ENCODE results near the gene ANKFN1.
A peak's percentile ranks its signal among the peaks of the same experiment; 100 is the strongest.

Gene ANKFN1

DNA sequence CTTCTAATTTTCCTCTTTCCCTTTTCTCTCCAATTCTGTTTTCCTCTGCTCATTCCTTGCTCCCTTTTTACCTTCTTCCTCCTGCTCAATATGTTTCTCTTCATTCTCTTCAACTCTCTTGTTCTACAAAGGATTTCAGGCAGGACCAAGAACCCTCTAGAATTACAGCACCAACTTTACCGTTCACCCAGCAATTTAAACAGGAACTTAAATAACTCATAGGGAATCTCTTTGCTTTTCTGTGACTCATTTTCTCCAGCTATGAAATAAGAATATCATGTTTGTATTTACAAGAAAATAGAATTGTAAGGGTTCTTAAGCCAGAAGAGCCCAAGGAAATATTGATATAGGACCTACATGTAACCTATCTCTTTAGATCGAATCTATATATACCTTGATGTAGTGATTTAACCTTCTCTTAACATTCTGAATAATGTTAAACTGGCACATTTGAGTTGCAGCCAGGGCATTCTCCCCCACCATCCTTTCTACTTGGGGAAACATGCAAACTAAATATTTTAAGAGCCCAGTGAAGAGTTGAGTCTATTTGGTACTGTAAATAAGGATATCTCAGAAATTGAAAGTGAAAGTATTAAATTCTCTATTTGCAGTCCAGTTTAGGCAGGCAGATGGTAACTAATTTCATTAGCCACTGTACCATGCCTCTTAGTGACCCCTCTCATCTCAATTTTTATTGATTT is 137.0 kb downstream of the ANKFN1 start:
- DNase-seq: peak in 1 of 5 experiments; percentile 9

DNA sequence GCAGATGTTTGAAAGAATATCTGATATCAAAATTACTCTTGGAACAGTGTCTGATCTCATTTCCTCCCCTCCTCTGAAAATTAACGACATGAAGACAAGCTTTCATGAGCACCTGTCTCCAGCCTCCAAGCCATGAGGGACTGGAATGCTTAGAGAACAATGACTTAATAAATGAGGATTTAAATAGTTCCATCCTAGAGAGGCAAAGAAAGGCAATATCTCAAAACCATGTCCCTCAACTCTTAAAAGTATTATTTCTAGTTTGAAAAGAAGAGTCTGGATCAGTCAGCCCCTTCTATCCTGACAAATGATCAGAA is 137.5 kb downstream of the ANKFN1 start:
- DNase-seq: no peak

DNA sequence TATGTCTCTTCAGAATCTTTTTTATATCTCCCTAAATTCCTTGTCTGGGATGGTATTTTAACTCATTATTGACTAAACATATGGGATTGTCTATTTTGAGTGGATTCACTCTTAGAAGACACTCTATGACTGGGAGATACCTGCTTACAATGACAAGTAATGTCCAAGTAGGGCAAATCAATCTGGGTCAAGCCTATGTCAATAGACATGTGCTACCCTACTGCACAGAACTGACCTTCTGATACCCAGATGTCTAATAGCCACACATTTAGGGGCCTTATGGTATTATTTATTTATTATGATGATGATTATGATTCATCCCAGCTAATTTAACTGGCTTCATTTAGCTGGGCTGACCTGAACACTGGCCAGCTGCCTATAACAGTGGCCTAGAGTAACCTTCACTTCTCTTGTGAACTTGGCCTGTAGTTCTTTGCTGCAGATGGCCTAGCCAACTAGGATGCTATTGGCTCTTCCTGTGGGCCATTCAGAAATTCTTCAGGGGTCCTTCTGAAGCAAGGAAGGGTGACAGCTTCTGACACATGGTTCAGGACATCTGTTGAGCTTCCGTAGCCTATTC is 138.0 kb downstream of the ANKFN1 start:
- no peak for DNase-seq

DNA sequence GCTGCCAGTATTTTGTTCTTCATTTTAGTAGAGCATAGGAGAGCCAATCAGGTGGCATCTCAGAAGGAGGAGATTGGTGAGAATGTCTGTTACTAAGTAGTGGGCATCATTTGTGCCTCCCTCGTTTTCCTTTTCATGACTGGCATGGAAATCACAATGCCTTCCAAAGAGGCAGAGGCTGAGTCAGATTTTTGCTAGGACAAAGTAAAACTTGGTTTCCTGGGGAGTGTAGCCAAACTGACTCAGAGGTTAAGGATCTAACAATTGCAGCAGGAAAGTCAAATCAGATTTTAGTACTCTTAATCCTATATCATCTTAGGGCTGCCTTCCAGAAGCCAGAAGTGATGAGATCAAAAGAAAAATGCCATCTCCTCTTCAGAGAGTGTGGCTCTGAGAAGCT is 138.7 kb downstream of the ANKFN1 start:
- no peak for DNase-seq

DNA sequence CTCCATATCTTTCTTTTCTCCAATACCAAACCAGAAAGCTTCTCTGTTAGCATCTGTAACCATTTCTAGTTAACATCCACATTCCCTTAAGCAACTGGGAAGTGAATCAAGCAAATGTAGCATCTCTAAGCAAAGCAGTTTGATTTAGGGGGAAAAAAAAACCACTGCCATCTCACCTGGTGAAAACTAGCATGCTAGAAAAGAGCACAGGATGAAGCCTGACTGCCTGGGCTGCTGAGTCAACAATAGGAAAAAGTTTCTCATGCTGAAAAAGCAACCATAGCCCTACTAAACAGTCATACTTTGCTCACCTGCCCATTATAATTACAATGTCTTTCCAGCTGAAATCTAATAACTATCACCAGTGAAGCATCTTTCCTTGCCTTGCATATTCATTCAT is 139.3 kb downstream of the ANKFN1 start:
- no peak for DNase-seq

DNA sequence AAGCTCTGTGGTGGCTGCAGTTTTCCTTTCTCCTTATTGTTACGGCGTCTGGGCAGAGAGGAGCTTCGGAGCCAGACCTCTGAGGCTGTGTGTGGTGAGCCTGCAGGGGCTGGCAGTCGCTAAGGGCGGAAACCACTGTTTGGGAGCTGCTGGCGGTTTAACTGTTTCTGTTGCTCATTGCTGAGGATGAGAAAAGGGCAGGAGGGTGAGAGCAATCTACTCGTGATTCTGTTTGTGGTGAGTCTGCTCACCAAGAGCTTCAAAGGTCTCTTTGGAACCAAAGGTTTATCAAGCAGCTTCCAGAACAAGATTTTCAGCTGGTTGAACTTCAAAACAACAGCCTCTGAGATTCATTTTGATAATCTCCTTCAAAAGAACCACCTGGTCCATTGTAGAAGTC is 143.9 kb downstream of the ANKFN1 start:
- peak in 1 of 5 experiments; percentile 82 for DNase-seq

DNA sequence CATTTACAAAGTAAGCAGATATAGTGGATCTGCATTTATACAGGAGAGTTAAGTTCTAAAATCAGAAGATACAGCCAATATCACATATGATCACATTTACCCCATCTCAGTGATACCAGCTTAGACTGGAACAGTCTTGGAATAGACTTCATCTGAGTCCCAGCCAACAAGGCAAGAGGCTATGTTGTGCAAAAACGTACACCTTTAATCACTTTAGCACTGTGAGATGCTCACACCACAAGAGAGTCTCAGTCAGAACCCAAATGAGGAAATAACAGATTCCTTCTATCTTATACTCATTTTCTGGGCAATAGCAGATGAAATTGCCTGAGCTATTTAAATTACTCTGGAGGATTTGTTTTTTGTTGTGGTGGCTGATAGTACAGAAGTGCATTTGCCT is 145.6 kb downstream of the ANKFN1 start:
- no peak for DNase-seq

DNA sequence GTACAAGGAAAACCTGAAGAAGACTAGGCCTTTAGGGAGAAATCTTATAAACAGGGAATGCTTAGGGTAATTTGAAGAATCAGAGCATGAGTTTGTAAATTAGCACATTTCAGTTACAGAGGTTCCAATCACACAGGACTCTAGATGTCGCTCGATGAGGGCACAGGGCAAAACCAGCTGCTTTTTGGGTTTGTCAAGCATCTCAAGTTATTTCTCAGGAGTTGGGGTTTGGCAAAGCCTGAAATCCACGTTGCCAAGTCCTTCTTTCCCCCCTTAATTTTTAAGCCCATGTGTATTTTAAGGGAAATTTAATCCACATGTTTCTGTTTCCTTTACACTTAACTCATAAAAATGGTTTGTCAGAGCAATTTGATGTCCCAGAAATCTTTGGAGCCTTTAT is 146.9 kb downstream of the ANKFN1 start:
- no peak for DNase-seq

DNA sequence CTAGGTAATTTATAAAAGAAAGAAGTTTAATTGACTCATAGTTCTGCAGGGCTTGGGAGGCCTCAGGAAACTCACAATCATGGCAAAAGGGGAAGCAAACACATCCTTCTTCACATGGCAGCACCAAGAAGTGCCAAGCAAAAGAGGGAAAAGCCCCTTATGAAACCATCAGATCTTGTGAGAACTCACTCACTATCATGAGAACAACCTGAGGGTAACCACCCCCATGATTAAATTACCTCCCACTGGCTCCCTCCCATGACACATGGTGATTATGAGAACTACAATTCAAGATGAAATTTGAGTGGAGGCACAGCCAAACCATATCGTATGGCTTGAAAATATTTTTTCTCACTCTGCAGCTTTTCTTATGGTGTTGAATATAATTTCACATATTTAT is 151.7 kb downstream of the ANKFN1 start:
- DNase-seq: no peak

DNA sequence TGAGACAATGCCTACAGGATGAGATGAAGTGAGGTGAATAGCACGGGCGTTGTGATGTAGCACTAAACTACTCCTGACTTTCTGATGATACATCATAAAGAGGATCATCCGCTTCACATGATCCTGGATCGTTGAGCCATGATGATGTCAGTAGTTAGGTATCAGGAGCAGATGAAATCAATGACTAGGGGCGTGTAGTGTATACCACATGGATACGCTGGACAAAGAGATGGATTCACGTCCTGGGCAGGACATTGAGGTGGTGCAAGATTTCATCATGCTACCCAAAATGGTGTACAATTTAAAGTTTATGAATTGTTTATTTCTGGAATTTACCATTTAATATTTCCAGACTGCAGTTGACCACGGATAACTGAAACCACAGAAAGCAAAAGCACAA is 156.6 kb downstream of the ANKFN1 start:
- DNase-seq: no peak

DNA sequence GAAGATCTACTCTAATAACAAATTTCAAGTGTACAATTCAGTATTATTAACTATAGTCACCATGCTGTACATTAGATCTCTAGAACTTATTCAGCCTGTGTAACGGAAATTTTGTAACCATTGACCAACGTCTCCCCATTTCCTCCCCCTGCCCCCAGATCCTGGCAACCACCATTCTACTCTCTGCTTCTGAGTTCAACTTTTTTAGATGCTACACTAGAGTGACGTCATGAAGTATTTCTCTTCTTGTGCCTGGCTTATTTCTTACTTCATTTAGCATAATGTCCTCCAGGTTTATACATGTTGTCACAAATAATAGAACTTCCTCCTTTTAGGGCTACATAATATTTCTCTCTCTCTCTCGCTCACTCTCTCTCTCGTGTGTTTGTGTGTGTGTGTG is 157.5 kb downstream of the ANKFN1 start:
- DNase-seq: no peak

DNA sequence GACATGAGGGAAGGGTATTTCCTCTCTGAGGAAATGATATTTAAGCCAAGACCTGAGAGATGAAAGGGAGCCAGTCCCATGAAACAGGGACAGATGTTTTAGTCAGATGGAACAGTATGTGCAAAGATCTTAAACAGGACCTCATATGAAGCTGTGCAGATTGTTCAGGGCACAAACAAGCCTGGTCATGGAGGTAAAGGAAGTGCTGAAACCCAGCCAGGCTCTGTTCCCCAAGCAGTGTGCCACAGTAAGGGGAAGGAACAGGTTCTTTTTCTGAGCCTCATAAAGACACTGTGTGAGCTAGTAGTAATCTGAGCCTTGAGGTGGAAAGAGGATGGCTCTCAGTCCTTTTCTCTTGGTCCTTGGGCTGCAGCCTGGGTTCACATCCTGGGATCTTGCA is 159.9 kb downstream of the ANKFN1 start:
- no peak for DNase-seq

DNA sequence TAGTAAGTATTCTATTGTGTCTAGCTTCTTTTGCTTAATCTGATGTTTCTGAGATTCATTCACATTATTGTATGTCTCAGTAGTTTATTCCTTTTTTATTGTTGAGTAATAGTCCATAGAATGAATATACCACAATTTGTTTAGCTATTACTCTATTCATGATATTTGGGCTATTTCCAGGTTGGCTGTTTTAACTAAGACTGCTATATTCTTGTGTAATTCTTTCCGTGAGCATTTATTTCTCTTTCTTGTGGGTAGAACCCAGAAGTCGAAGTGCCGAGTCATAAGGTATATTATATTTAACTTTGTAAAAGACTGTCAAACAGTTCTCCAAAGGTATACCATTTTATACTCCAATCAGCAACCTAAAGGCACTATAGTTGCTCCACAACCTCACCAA is 160.8 kb downstream of the ANKFN1 start:
- DNase-seq: no peak

DNA sequence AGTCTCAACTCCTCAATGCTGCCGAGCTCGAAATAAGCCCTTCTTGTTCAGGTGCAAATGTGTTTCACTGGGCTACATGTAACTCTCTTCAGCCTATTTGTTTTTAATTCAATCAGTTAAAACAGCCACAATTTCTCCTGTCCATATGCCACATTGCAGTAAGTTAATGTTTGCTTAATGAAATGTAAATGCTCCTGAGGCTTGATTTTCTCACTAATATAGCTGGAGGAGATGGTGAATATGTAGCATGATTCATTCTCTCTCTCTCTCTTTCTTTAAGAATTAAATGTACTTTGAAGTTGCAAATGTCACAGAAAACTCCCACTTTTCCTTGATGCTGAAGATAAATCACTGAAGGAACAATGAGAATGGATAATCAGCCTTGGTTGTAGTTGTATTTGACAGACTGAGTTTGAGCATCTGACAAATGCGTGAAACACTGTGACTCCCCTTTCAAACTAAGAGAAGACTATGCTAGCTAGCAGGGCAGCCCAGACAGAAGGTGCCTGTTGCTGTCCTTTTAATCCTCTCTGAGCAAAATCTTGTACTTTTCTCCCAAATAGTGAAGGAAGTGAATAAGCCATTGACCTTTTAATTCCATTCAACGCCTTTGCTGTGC is 161.8 kb downstream of the ANKFN1 start:
- DNase-seq: no peak

DNA sequence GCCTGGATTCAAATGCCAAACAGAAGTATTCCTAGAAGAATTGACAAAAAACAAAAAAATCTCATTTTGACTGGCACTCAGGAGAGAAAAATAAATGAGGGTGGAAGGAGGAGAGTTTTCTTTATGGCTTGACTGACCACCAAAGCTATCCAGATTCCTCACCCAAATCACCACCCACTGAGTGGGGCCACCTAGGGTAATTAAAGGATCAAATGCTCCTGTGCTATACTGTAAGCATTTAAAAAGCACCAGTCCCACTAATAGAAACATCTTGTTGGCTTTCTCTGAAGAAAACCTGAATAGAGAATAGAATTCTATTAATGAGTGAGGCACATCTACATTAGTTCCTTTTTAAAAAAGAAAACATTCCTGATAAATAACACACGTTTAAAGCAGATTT is 163.3 kb downstream of the ANKFN1 start:
- DNase-seq: no peak

DNA sequence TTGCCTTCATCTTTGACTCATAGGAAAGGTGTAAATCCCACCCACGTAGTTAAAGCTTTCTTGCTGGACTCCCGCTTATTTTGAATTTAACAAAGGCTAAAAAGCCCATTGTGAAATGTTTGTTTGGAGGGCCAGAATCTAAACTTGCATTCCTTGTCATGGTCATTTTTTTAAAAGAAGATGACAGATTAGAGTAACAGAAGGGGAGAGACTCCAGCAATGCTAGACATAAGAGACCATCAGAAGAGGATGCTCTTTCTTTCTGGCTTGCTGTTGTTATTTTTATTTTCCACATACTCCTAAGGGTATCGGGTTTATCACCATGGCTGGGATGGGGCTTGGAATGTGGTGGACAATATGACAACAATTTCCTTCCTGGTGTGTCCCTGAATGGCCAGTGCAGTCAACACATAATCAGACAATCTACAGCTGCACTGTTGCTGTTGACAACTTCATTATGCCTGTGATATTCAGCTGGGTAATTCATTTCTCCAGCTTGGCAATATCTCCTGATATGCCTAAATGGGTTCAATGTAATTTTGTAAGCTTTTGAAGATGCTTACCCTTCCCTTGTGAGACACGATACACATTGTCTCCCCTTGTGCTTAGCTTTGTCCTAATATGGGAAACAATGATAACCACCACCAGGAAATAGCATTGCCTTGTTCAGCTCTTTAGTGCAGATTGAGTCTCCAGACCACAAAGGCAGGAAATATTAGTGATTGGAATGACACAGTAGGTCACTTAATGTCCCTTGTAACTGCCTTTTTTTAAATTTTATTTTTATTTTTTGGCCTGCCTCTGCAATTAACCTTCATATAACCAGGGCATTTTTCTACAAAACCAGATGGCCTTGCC is 164.3 kb downstream of the ANKFN1 start:
- DNase-seq: no peak

DNA sequence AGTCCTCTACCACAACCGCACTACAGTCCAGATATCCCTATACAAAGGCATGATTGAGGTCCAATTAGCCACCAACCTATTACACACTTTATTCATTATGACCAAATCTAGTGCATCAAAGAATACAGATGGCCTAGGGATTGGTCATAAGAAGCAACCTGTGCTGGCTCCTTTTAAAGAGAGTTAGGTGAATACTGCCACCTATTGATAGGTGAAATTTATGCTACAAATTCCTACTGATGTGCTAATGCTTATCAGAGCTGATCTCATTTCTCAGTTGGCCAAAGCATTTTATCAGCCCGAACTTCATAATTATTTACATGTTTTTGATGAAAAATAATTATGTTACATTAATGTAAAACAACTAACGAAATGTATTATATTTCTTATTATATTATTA is 166.3 kb downstream of the ANKFN1 start:
- DNase-seq: peak in 1 of 5 experiments; percentile 49

DNA sequence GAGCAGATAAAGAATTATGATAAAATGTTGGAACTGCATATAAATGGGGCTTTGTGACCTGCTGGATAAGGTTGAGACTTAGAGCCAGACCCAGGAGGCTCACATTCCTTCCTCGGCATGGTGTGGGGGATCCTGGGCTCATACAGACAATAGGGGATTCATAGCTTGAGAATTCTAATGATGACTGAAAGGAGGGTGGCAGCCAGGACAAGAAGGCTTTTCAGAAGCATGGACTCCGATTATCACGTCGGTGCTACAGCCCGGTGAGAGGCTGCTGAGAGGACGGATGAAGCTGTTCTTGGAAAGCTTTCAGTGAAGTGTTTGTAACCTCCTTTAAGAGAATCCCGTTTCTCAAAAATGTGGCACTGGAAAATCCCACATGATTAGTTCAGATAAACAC is 167.2 kb downstream of the ANKFN1 start:
- DNase-seq: no peak

DNA sequence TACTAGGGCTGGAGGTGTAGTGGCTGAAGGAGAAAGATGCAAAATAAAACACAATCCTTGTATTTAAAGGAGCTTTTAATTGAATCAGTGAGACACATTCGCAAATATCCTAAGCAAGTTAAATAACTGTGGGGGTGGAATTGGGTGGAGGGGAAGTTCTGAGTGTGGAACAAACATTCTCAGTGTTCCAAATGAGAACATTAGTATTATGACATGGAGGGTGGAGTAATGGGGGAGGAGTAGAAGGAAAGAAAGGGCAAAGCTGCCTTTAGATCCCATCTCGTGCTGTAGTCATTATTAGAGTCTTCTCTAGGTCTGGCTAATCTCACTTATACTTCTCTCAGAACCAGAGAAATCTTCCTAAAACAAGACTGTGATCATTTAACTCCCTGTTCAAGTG is 169.7 kb downstream of the ANKFN1 start:
- DNase-seq: no peak

DNA sequence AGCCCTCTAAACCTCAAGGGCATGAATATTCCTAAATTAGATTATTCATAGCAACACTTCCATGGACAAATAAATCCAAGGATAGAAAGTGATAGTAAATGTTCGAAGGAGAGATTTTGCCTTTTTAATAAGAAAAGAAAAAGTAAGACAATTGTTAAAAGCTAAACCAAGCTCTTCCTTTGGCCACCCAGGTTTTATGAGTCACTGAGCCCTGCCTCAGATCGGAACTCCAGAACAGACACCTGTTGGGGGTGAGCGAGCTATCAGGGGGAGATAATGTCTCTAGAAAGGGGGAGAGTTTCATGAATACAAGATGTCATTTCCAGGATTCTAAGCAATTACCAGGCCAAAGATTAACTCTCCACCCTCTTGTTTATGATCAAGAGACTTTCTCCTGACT is 171.4 kb downstream of the ANKFN1 start:
- DNase-seq: no peak

DNA sequence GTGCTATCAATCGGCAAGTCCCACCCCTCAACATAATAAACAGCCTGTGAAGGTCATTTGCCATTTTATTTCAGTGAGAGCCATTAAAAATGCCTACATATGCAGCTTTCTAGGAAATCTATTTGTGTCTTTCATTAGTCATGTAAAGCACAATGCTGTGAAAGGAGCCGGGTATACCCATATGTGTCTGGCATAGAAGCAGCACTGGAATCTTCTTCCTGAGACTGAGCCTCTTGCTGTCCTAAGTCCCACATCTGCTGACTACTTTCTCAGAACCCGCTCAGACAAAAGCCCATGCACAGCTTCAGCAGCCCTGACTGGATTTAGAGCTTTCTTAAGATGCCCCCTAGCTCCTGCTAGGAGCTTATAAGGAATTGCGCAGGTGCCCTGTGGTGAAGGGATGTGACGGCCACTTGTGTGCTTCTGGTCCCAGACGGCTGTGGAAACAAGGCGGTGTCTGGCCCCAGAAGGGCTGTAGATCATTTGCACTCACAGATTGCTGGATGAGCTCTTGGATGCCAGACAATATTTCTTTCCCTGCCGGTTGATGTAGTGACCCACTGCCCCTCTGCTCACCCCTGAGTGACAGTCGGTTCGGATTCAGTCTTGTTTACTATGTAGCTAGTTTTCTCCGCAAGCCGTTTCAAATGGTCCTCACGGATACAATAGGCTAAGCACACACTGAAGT is 172.2 kb downstream of the ANKFN1 start:
- no peak for DNase-seq

DNA sequence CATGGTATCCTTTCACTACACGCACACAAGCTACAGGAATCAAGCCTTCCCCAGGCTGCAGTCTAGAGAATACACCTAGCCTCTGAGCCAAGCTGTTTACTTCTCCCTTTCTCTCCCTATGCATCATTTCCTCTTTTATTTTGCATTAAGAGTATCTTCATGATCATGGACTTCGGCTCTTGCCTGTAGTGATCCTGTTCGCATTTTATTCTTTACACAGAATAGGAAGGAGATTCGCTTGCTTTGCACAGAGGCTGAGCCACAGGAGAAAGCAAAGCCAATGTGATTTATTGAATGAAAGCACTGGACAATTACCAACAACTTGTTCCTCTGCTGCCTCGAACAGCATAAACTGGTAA is 172.7 kb downstream of the ANKFN1 start:
- DNase-seq: no peak

DNA sequence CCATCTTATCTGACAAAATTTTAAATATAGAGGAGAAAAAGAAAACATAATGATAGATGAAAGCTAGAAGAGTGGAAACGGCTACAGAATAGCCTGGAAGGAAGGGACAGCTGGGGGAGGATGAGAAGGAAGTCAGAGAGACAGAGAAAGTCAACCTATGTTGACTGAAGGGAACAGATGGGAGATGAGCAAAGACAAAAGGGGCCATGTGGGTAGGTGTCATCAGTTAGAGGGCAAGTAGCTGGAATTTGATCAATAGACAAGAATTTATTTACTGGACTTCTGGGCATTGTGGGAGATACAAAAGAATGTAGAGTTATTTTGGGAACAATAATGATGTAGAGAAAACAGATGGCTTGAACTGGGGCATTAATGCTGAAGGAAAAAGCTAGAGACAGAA is 194.4 kb downstream of the ANKFN1 start:
- no peak for DNase-seq
